Kidney (tissue), 14 donors: ENCODE measurements around the gene MIPEP. TPM values are rescaled to one million over a fixed set of nuclear protein-coding genes. Genes with fewer than 3 reads are reported as not detected.
A peak's percentile ranks its signal among the peaks of the same experiment; 100 is the strongest.
"Not testable (repeated sequence)": the region's sequence is repeated elsewhere in the genome, so short reads cannot be mapped to it uniquely, and the experiment has no call there.

Source experiments
- DNase-seq, 5 donors: peaks; one replicate each; pipeline ENCODE4 v3.0.0-alpha.2; 2013 to 2020
- FAIRE-seq: peaks from 2 replicates; lab custom pipeline; 2012; peaks lifted over from hg19 to GRCh38; lab: Jason Lieb, UNC
- H3K27ac ChIP-seq, 2 donors: one replicate each; pipeline ENCODE4 v1.7.0; 2013; ENCODE audit warnings: low read depth in 2 of 2, low read length in 2 of 2, inconsistent platforms in 1 of 2
- H3K27me3 ChIP-seq: one replicate; pipeline ENCODE4 v1.7.1; 2013; ENCODE audit warnings: low read length, inconsistent platforms; ENCODE audit not compliant: control insufficient read depth, insufficient read depth
- H3K36me3 ChIP-seq, 3 donors: one replicate each; pipeline versions ENCODE4 v1.7.0 to v1.7.1; 2013; ENCODE audit warnings: low read length in 3 of 3, control low read depth in 1 of 3, inconsistent platforms in 1 of 3; ENCODE audit not compliant: insufficient read depth in 3 of 3, control insufficient read depth in 2 of 3
- H3K4me1 ChIP-seq, 3 donors: one replicate each; pipeline versions ENCODE4 v1.7.0 to v1.7.1; 2013; ENCODE audit warnings: low read length in 3 of 3, inconsistent platforms in 1 of 3, low read depth in 1 of 3; ENCODE audit not compliant: control insufficient read depth in 2 of 3, insufficient read depth in 2 of 3
- H3K4me3 ChIP-seq, 3 donors: one replicate each; pipeline versions ENCODE4 v1.7.0 to v1.8.1; 2013; ENCODE audit warnings: low read length in 3 of 3, control low read depth in 1 of 3, inconsistent platforms in 1 of 3
- H3K9ac ChIP-seq, 3 donors: one replicate each; pipeline versions ENCODE4 v1.7.0 to v1.7.1; 2013; ENCODE audit warnings: low read length in 3 of 3, control low read depth in 1 of 3, inconsistent platforms in 1 of 3
- H3K9me3 ChIP-seq, 3 donors: one replicate each; pipeline versions ENCODE4 v1.7.0 to v1.7.1; 2013; ENCODE audit warnings: low read length in 3 of 3, control low read depth in 1 of 3, inconsistent platforms in 1 of 3; ENCODE audit not compliant: control insufficient read depth in 2 of 3, insufficient read depth in 1 of 3
- CTCF ChIP-seq: IDR thresholded peaks from 3 replicates; pipeline ENCODE4 v1.5.1; 2012; ENCODE audit warnings: mild to moderate bottlenecking, moderate library complexity, borderline replicate concordance; ENCODE audit not compliant: insufficient read depth; ENCODE audit errors: extremely low read depth
- intact Hi-C: fragments of 100-400 bp; cut with DNase I; formaldehyde crosslinking; loops from one replicate; pipeline ENCODE4 v1.11.1; 2022
- polyA plus RNA-seq: library from polyadenylated mRNA; stranded (reverse); fragments of 350-450 nt; fragmentation: Illumina TruSeq; extraction: RNeasy Lipid Tissue Mini Kit (QIAGEN cat#74804); gene quantifications from one replicate; pipeline ENCODE4 v1.2.3, GENCODE V29; 2014; ENCODE audit warnings: low read depth, low replicate concordance; ENCODE audit not compliant: insufficient read depth
- total RNA-seq: library from RNA; stranded (reverse); fragmentation: NEBNext Ultra II Directional; extraction: Animal tissue kit (Norgen Biotek cat#: 25700); gene quantifications from one replicate; pipeline ENCODE4 v1.2.1, GENCODE V29; 2021
- donor health status: control.
- donor health status: control.
- donor health status: control.
- donor health status: control.
- donor health status: control.
- donor health status: DM: yes; HTN: yes; CAD: no.
- donor health status: Normal renal cell carcinoma (clear cell type).

The MIPEP gene
- total and polyA plus RNA-seq, 2 donors from 2014 or later: 29.1 to 46.8 TPM

- H3K9ac ChIP-seq: no peak overlapping the region
- no peaks in the 10 kb centered on the region for H3K27me3 ChIP-seq
- FAIRE-seq (no peak), DNase-seq (peak in 1 of 5 donors; percentile 19)
- no peak for TF ChIP-seq CTCF
- H3K27ac ChIP-seq: no peak overlapping the region
- no peak overlapping the region for H3K4me3 ChIP-seq
- no peaks in the 10 kb centered on the region for H3K9me3 ChIP-seq
- H3K4me1 ChIP-seq: no peaks in the 10 kb centered on the region
- intact Hi-C loops: no loop called here
- no peaks in the 10 kb centered on the region for H3K36me3 ChIP-seq
These were observed 8.9 kb upstream of the MIPEP start for GRCh38 chr13:23898101-23898500.

GRCh38 chr13:23897452-23897919, 8.3 kb upstream of the MIPEP start, which contains the start of gene C1QTNF9B:
C1QTNF9B (minus strand) TSS chr13:23897502.
- H3K4me1 ChIP-seq, H3K36me3 ChIP-seq, DNase-seq, FAIRE-seq, H3K9me3 ChIP-seq, H3K9ac ChIP-seq, H3K27me3 ChIP-seq, H3K4me3 ChIP-seq, H3K27ac ChIP-seq, intact Hi-C loops: not testable (repeated sequence)

- H3K4me3 ChIP-seq, H3K4me1 ChIP-seq, H3K9ac ChIP-seq, DNase-seq, H3K27ac ChIP-seq, FAIRE-seq, H3K36me3 ChIP-seq, intact Hi-C loops, H3K27me3 ChIP-seq, H3K9me3 ChIP-seq: not testable (repeated sequence)
These were observed 5.5 kb upstream of the MIPEP start for GRCh38 chr13:23894746-23895145.

GRCh38 chr13:23893791-23894190, 4.6 kb upstream of the MIPEP start:
- H3K4me1 ChIP-seq, H3K27ac ChIP-seq, H3K36me3 ChIP-seq, FAIRE-seq, H3K9me3 ChIP-seq, H3K4me3 ChIP-seq, H3K9ac ChIP-seq, intact Hi-C loops, H3K27me3 ChIP-seq, DNase-seq: not testable (repeated sequence)

GRCh38 chr13:23889615-23890607, 711 bp upstream of the MIPEP start:
- no peak overlapping the region for H3K27ac ChIP-seq
- DNase-seq: no peak
- H3K9me3 ChIP-seq: no peaks in the 10 kb centered on the region
- H3K9ac ChIP-seq: peak overlapping the region in 1 of 3 donors; percentile 21
- H3K4me1 ChIP-seq: peaks cover 0 to 9% (median 2%) of the 10 kb centered on the region in 3 donors
- intact Hi-C loops: no loop called here
- no peak for TF ChIP-seq CTCF
- peaks cover 0 to 1% (median 0%) of the 10 kb centered on the region in 3 donors for H3K36me3 ChIP-seq
- no peak for FAIRE-seq
- H3K27me3 ChIP-seq: no peaks in the 10 kb centered on the region
- H3K4me3 ChIP-seq: peak overlapping the region; percentile 4 to 95 (median 54)

- H3K36me3 ChIP-seq, intact Hi-C loops, H3K27ac ChIP-seq, FAIRE-seq, DNase-seq, H3K9ac ChIP-seq, H3K4me3 ChIP-seq, H3K9me3 ChIP-seq, H3K27me3 ChIP-seq, H3K4me1 ChIP-seq: not testable (repeated sequence)
These were observed 4.8 kb downstream of the MIPEP start for GRCh38 chr13:23884361-23884760.
